Measurements from ENCODE around the gene HPN.

GRCh38 chr19:35027851-35028599, 13.5 kb upstream of the HPN start:
- TF ChIP-seq POLR2A (IDR thresholded peaks at IDR 0.05) = no peak
- TF ChIP-seq, protein P1, sequence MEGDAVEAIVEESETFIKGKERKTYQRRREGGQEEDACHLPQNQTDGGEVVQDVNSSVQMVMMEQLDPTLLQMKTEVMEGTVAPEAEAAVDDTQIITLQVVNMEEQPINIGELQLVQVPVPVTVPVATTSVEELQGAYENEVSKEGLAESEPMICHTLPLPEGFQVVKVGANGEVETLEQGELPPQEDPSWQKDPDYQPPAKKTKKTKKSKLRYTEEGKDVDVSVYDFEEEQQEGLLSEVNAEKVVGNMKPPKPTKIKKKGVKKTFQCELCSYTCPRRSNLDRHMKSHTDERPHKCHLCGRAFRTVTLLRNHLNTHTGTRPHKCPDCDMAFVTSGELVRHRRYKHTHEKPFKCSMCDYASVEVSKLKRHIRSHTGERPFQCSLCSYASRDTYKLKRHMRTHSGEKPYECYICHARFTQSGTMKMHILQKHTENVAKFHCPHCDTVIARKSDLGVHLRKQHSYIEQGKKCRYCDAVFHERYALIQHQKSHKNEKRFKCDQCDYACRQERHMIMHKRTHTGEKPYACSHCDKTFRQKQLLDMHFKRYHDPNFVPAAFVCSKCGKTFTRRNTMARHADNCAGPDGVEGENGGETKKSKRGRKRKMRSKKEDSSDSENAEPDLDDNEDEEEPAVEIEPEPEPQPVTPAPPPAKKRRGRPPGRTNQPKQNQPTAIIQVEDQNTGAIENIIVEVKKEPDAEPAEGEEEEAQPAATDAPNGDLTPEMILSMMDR (IDR thresholded peaks at IDR 0.05) = no peak

Measured in uterus (tissue), 2 donors.